ENCODE data around the gene RGL2.

- TF ChIP-seq CTCF (conservative IDR thresholded peaks at IDR 0.05; ENCODE audit: low read length) (no peak), EZH2phosphoT487 (IDR thresholded peaks at IDR 0.05; ENCODE audit: borderline replicate concordance, low read depth, low read length) (no peak)
Observed at GRCh38 chr6:33277663-33278391, 20.9 kb downstream of the RGL2 start.

Measured in OCI-LY7 (cell line).